Measurements from ENCODE around the gene EFCAB8.
A peak's percentile ranks its signal among the peaks of the same experiment; 100 is the strongest.

Gene EFCAB8

DNA sequence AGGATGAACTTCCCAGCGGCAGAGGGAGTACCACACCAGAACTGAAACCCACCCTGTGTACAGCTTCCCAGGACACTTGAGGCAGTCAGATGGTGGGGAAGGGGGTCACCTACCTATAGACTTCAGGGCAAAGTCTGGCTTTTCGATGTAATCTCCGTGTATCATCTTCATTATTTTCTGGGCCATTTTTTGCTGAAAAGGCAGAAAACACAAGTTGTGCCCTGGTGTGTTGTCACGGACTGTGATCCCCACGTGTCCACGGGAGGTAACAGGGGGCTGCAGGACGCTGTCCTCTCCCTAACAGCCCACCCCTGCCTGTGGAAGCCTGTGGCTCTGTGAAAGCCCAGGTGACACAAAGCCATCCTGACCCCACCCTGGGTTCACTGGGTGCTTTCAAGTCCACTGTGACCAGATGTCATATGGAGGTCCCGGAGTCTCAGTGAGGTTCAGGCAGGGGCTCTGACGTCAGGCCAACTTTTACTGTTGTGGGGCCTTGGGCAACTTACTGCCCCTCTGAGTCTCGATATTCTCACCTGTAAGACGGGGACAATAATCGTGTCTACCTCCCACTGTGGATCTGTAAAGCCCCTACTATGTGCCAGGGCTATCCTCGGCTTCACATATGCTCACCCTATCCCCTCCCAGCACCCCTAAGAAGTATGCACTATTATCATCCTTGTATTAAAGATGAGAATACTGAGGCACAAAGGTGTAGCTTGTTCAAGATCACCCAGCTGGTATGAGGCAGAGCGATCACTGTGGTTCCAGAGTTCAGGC is 131.0 kb downstream of the EFCAB8 start:
- DNase-seq = no peak

DNA sequence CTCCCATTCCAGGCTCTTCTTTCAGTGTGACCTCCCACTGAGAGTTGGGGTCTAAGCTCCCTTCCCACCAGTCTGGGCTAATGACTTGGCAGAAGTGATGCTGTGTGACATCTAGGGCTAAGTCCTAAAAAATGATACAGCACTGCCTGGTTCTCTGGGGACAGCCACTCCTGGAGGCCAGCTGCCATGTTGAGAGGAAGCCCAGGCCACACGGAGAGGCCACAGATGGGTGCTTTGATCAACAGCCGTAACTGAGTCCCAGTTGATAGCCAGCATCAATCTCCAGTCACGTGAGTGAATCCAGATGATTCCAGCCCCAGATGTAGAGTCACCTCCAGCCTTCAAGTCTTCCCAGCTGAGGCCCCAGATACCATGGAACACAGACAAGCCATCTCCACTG is 131.7 kb downstream of the EFCAB8 start:
- no peak for DNase-seq

- DNase-seq = no peak
These were observed 132.7 kb downstream of the EFCAB8 start for GRCh38 chr20:32991383-32991782.

DNA sequence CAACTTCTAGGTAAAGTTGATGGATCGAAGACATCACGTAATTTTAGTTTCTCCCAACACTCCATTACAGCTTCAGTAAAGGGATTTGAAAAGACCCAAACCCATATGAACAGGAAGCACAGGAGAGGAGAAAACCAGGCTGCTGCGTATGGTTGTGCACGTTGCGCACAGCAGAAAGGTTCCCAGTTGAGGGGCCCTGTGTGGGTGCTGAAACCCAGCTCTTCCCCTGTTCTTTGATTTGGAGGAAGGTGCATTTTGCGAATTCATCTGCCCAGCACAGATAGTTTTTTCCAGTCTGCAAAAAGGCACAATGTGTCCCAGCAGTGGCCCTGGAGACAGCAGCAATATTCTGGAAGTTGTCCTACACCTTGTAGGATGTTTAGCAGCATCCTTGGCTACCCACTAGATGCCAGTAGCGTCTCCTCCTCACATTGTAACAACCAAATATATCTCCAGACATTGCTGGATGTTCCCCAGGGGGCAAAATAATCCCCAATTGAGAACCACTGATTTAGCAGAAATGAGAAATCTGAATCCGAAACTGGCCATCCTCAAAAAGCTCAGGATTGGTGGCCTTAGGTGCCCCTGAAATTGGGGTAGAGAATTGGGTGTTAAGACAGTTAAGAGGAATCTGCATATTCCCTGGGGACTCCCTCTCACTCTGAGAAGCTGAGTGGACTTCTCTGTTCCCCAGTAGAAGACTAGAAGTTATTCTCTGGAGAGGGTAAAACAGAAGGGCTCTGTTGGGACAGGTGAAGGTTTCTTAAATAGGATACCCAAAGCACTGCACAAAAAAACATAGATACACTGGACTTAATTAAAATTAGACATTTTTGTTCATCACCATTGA is 133.3 kb downstream of the EFCAB8 start:
- no peak for DNase-seq

GRCh38 chr20:32993496-32994050 is 134.8 kb downstream of the EFCAB8 start:
- DNase-seq = peak in 1 of 2 experiments; percentile 60

DNA sequence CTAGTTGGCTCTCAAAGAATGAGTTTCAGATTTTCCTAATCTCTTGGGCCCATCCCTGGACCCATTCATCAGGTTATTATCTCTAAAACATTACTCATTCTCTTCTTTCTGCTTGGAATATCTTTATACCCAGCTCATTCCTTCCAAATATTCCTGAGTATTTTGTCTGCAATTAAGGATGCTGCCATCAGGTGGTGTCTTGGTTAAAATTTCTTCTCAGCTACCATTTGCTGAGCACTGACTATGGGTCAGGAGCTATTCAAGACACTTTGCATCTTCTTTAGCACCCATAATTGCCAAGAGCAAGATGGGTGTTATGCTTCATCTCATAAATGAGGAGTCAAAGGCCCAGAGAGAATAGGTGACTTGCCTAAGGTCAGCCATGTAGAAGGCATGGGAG is 137.1 kb downstream of the EFCAB8 start:
- no peak for DNase-seq

DNA sequence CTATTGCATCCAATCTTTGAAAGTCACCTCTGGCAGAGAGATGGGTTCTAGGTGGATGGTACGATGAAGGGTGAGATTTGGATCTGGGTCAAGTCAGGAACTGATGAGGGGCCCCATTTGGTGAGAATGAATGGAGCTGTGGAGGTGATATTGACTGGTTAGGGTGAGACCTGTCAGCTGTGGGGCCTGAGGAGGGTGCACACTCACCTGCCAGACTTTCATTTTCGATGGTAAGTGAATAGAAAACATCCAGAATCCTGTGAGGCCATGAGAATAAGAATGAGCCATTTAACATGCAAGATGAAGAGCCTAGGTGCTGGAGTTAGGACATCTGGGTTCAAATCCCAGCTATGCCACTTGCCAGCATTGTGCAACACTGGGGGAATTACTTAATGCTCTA is 138.7 kb downstream of the EFCAB8 start:
- DNase-seq = no peak

- no peak for DNase-seq
These were observed 141.0 kb downstream of the EFCAB8 start for GRCh38 chr20:32999603-33000250.

GRCh38 chr20:33000802-33001466 is 142.2 kb downstream of the EFCAB8 start:
- no peak for DNase-seq

- no peak for DNase-seq
These were observed 143.5 kb downstream of the EFCAB8 start for GRCh38 chr20:33002087-33002808.

DNA sequence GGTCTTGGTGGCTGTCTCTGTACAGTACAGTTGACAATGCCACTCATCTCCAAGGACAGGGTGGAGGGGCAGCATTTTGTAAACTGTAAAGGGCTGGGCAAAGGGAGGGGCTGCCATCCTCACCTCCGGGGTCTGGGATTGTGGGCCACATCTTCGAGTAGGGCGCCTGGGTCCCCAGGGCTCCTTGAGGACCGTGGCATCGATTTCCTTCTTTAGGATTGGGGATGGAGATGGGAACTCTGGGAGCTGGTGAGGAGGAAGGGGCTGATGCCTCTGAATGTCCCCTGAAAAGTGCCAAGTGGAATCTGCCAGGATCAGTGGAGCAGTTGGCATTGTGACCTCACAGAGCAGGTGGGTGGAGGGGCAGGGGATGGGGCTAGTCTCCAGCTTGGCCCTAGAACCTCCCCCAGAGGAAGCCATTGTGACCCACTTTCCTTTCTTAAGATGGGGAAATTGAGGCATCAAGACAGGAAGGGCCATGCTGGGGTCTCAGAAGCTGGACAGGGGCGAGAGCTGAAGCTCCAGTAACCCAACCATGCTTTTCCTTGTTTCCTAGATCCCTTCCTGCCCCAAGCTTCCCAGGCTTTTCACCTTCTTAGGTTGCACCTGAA is 145.5 kb downstream of the EFCAB8 start, which contains the start of gene SUN5:
TSS of gene SUN5 (minus strand) at position 293 of the 611 bp plus-strand sequence. CDS start at position 200, 93 bp downstream.
- DNase-seq = no peak

DNA sequence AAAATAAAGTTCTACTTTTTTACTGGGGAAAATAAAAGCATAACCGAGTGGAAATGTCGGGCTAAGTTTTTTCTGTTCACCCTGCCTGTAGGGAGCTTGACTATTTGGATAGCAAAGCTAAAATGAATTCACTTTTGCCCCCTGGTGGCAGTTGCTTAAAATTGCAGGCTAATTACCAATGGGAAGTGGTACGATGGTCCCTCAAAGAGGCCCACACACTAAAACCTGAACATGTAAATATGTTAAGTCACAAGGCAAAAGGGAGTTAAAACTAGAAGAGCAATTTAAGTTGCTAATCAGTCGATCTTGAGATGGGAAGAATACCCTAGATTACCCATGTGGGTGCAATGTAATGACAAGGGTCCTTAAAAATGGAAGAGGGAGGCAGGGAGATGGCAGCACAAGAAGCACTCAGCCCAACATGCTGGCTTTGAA is 146.4 kb downstream of the EFCAB8 start:
- DNase-seq = no peak

GRCh38 chr20:33005908-33006775 is 147.4 kb downstream of the EFCAB8 start:
- no peak for DNase-seq

DNA sequence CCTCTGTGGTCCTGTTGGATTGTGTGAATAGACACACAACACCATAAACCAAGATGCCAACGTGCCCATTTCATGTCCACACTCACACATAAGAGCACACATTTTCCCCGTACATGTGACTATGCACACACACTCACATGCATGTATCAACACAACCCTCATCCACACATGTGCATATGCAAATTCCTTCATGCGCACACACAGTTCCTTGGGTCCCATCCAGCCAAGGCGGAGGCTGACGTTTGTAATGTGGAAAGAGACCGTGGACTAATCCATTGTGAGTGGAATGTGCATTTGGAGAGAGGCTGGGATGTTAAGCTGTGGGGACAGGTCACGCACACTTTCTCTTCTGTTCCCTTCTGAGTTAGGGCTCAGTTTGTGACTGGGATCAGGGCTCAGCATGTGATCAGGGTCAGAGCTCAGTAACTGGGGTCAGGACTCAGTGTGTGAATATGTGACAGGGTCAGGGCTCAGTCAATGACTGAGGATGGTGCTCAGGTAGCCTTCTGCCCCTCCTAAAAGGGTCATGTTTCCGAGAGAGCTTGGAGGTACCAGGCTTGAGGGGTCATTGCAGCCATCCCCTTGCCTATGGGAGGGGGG is 148.2 kb downstream of the EFCAB8 start:
- no peak for DNase-seq

DNA sequence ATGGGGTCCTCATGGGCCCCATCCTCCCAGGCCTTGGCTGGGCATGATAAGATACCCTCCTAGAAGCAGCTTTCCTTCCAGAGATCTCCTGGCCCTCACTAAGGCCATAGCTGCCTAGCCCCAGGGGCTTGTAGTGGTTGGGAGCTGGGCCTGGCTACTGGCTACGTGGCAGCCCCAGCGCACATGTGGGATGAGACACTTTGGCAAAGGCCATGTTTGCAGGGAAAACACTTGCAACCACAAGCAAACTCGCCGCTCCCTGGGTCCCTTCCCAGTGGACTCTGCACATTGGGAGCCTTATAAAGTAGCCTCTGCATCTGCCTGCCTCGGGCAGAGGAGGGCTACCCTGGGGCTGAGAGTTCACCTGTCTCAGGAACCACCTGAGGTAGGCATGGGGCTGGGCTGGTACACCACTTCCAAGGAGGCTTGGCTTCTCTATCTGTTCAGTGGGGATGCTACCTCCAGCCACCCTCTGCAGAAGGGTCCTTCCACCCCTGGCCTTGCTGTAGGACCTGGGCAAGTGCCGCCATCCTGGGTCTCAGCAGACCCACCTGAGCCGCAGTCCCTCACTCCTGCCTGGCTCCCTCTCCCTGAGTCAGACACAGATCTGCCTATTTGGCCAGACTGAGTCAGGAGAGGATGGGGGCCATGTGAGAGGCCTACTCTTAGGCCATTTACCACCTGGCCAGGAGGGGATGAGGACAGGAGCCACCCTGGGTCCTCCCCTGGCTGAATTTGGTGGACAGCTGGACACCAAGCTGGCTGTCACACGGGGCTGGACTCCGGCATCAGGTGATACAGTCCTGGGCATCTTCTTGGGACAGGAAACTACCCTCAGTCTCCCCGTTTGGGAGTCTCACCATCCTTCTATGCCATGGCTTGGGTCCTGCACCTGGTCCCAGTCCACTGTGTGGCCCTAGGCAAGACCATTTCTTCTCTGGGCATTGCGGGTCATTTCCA is 148.9 kb downstream of the EFCAB8 start, which contains the start of gene BPIFB2:
TSS of gene BPIFB2 (plus strand) at position 329 of the 960 bp plus-strand sequence. CDS start 871 bp downstream, outside the sequence.
- no peak for DNase-seq

DNA sequence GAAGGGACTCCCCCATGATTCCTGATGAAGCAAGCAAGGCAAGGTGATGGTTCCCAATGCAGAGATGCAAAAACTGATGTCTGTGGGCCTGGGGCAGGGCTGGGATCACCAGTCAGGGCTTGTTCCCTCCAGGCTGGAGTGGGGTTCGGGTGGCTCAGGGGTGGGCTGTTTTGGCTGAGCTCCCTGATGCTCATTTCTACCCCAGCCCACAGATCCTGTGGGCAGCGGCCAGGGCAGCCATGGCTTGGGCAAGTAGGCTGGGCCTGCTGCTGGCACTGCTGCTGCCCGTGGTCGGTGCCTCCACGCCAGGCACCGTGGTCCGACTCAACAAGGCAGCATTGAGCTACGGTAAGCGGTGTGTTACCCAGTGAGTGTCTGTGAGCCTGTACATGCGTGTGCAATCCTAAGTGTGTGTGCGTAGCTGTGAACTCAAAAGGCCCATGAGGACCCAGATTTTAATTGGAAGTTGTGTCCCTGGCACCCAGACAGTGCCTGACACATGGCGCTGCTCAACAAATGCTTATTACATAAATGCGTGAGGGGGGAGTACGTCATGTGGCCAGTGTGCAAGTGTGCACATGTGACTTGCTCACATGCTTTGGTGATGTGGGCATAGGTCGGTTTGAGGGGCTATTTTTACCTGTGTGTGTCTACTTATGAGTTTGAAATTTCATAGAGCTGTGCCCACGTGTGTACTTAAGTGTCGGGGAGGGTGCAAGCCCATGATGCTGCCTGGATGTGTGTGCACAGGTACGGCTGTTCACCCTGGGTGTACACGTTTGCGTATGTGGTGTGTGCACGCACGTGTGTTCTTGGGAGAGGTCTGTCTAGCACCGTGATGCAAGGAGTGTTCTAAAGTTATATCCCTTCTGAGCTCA is 149.9 kb downstream of the EFCAB8 start:
- DNase-seq = no peak

Data from stimulated activated CD4-positive, alpha-beta T cell treated with anti-CD3 and anti-CD28 coated beads, Interleukin-4, amount 100 ng/mL, for 4 hours (primary cell).